ENCODE data around the gene CELSR1.
"Not testable (repeated sequence)": the region's sequence is repeated elsewhere in the genome, so short reads cannot be mapped to it uniquely, and the experiment has no call there.

CELSR1 gene

GRCh38 chr22:46511151-46512038 is 26.0 kb downstream of the CELSR1 start:
- no peak for DNase-seq

- DNase-seq, result no peak
These were observed 27.9 kb downstream of the CELSR1 start for GRCh38 chr22:46509416-46510089.

- no peak for DNase-seq
These were observed 28.9 kb downstream of the CELSR1 start for GRCh38 chr22:46508491-46508999.

GRCh38 chr22:46507451-46508425 is 29.7 kb downstream of the CELSR1 start:
- no peak for DNase-seq

GRCh38 chr22:46504584-46504983 is 32.8 kb downstream of the CELSR1 start:
- DNase-seq, result no peak

GRCh38 chr22:46502440-46503175 is 34.8 kb downstream of the CELSR1 start:
- DNase-seq, result no peak

- no peak for DNase-seq
These were observed 35.7 kb downstream of the CELSR1 start for GRCh38 chr22:46501701-46502100.

- not testable (repeated sequence) for DNase-seq
These were observed 36.2 kb downstream of the CELSR1 start for GRCh38 chr22:46501265-46501664.

GRCh38 chr22:46500201-46500600 is 37.2 kb downstream of the CELSR1 start:
- no peak for DNase-seq

- no peak for DNase-seq
These were observed 37.6 kb downstream of the CELSR1 start for GRCh38 chr22:46499805-46500189.

GRCh38 chr22:46491946-46492345 is 45.5 kb downstream of the CELSR1 start:
- DNase-seq, result no peak

- DNase-seq, result no peak
These were observed 46.9 kb downstream of the CELSR1 start for GRCh38 chr22:46490538-46490937.

GRCh38 chr22:46486996-46487717 is 50.3 kb downstream of the CELSR1 start:
- no peak for DNase-seq

GRCh38 chr22:46484861-46485595 is 52.4 kb downstream of the CELSR1 start:
- no peak for DNase-seq

GRCh38 chr22:46484156-46484860 is 53.1 kb downstream of the CELSR1 start:
- no peak for DNase-seq

GRCh38 chr22:46483353-46483752 is 54.1 kb downstream of the CELSR1 start:
- DNase-seq, result no peak

GRCh38 chr22:46482056-46482675 is 55.3 kb downstream of the CELSR1 start:
- no peak for DNase-seq

- no peak for DNase-seq
These were observed 56.0 kb downstream of the CELSR1 start for GRCh38 chr22:46481386-46481785.

GRCh38 chr22:46480396-46480795 is 57.0 kb downstream of the CELSR1 start:
- DNase-seq, result no peak
